Mesendoderm (in vitro differentiated cells): ENCODE measurements around the gene UBR1.
"Not testable (repeated sequence)": the region's sequence is repeated elsewhere in the genome, so short reads cannot be mapped to it uniquely, and the experiment has no call there.

Source experiments
- DNase-seq: peaks from one replicate; pipeline ENCODE4 v3.0.0; 2013
- H2AK5ac ChIP-seq: 2 replicates; pipeline ENCODE4 v1.6.1; 2013; ENCODE audit warnings: low read length, inconsistent platforms
- H2BK120ac ChIP-seq: 2 replicates; pipeline ENCODE4 v1.6.1; 2013; ENCODE audit warnings: low read depth, mild to moderate bottlenecking, low read length, moderate library complexity, mixed read lengths
- H2BK15ac ChIP-seq: replicated peaks from 2 replicates; pipeline ENCODE4 v1.6.1; 2013; ENCODE audit warnings: low read depth, mild to moderate bottlenecking, moderate library complexity
- H2BK5ac ChIP-seq: 2 replicates; pipeline ENCODE4 v1.6.1; 2013; ENCODE audit warnings: low read length, inconsistent platforms
- H3K18ac ChIP-seq: 2 replicates; pipeline ENCODE4 v1.6.1; 2013; ENCODE audit warnings: mild to moderate bottlenecking, low read length, mixed read lengths
- H3K23ac ChIP-seq: one replicate; pipeline ENCODE4 v1.6.1; 2013; ENCODE audit warnings: low read length
- H3K27ac ChIP-seq: 2 replicates; pipeline ENCODE4 v1.5.1; 2013; ENCODE audit warnings: low read depth, mild to moderate bottlenecking, inconsistent platforms, low read length, moderate library complexity
- H3K27me3 ChIP-seq: 2 replicates; pipeline ENCODE4 v1.6.1; 2013; ENCODE audit warnings: low read length, control low read depth, mild to moderate bottlenecking, inconsistent platforms; ENCODE audit not compliant: insufficient read depth, poor library complexity
- H3K36me3 ChIP-seq: 2 replicates; pipeline ENCODE4 v1.6.1; 2013; ENCODE audit warnings: low read length, inconsistent platforms; ENCODE audit not compliant: control insufficient read depth, insufficient read depth
- H3K4ac ChIP-seq: one replicate; pipeline ENCODE4 v1.6.1; 2013; ENCODE audit warnings: low read depth, mild to moderate bottlenecking, low read length, moderate library complexity
- H3K4me1 ChIP-seq: 2 replicates; pipeline ENCODE4 v1.6.1; 2013; ENCODE audit warnings: low read depth, low read length, inconsistent platforms; ENCODE audit not compliant: control insufficient read depth
- H3K4me2 ChIP-seq: 2 replicates; pipeline ENCODE4 v1.6.1; 2013; ENCODE audit warnings: low read length
- H3K4me3 ChIP-seq: 2 replicates; pipeline ENCODE4 v1.5.1; 2013; ENCODE audit warnings: mild to moderate bottlenecking, low read length
- H3K56ac ChIP-seq: one replicate; pipeline ENCODE4 v1.6.1; 2013; ENCODE audit warnings: low read length
- H3K79me1 ChIP-seq: 2 replicates; pipeline ENCODE4 v1.6.1; 2013; ENCODE audit warnings: low read length, inconsistent platforms
- H3K79me2 ChIP-seq: 2 replicates; pipeline ENCODE4 v1.6.1; 2013; ENCODE audit warnings: mild to moderate bottlenecking, low read length; ENCODE audit not compliant: control insufficient read depth, insufficient read depth
- H3K9ac ChIP-seq: 2 replicates; pipeline ENCODE4 v1.6.1; 2013; ENCODE audit warnings: low read length, inconsistent platforms
- H4K5ac ChIP-seq: one replicate; pipeline ENCODE4 v1.6.1; 2013; ENCODE audit warnings: low read length
- H4K8ac ChIP-seq: one replicate; pipeline ENCODE4 v1.6.1; 2013; ENCODE audit warnings: low read depth, mild to moderate bottlenecking, control low read depth, low read length, moderate library complexity
- WGBS: extraction: QIAGEN DNeasy Blood & Tissue Kit; methylation state at CpG from one replicate; pipeline ENCODE4 v1.1.7; 2013; ENCODE audit warnings: low lambda C conversion rate, missing lambda C conversion rate; ENCODE audit not compliant: insufficient coverage; ENCODE audit errors: extremely low coverage; 5-methylcytosine and 5-hydroxymethylcytosine counted together

Gene UBR1

DNA sequence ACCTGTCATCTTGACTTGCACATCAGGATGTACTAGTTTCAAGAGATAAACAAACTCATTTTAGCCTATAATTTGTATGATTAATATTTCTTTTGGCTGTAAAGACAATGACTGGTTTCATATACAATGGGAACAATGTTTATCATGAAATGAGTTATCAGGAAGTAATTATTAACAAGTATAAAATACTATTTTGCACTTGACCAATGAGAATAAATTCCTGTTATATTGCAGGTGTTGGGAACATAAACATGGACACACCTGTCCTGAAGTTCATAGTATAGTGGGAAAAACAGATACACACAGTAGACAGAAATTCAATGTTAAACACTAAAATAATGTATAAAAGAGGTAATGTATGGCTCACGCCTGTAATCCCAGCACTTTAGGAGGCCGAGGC lies 56.9 kb downstream of the UBR1 start:
- no peaks in the 10 kb centered on the region for H3K79me2 ChIP-seq
- no peak overlapping the region for H3K4ac ChIP-seq
- no peak overlapping the region for H3K4me3 ChIP-seq
- H3K18ac ChIP-seq = no peak overlapping the region
- no peak for DNase-seq
- no peak overlapping the region for H3K9ac ChIP-seq
- no peak overlapping the region for H3K4me2 ChIP-seq
- H2BK15ac ChIP-seq = no peak overlapping the region
- H2BK5ac ChIP-seq = no peak overlapping the region
- H3K36me3 ChIP-seq = peaks cover 2% of the 10 kb centered on the region
- no peak overlapping the region for H3K56ac ChIP-seq
- H3K27ac ChIP-seq = no peak overlapping the region
- no peak overlapping the region for H4K5ac ChIP-seq
- H3K23ac ChIP-seq = no peak overlapping the region
- H3K27me3 ChIP-seq = no peaks in the 10 kb centered on the region
- no CpG with 5 or more reads among the region's 2 CpGs for WGBS
- H4K8ac ChIP-seq = no peak overlapping the region
- H2AK5ac ChIP-seq = no peak overlapping the region
- no peak overlapping the region for H2BK120ac ChIP-seq
- H3K4me1 ChIP-seq = no peaks in the 10 kb centered on the region
- no peaks in the 10 kb centered on the region for H3K79me1 ChIP-seq

DNA sequence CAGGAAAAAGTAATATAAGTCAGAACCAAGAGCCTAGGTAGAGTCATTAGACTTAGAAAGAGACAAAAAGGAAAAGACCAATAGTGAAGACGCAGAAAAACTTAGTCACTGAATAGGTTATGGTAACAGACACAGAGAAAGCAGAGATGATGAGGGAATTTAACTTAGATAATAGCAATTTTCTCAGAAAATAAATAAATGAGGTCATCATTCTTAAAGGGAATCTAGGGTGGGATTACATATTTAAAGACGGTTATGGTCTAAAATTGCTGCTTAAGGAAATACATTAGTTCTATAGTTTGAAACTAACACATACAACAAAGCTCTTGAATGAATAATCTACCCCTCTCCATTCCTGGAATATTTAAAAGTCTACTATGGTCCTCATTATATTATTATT lies 59.4 kb downstream of the UBR1 start:
- no peak overlapping the region for H3K4ac ChIP-seq
- H3K18ac ChIP-seq = no peak overlapping the region
- no peaks in the 10 kb centered on the region for H3K27me3 ChIP-seq
- H3K9ac ChIP-seq = no peak overlapping the region
- H4K8ac ChIP-seq = no peak overlapping the region
- no peaks in the 10 kb centered on the region for H3K79me1 ChIP-seq
- H2AK5ac ChIP-seq = no peak overlapping the region
- no peak overlapping the region for H3K27ac ChIP-seq
- no peak overlapping the region for H2BK15ac ChIP-seq
- no peak overlapping the region for H2BK120ac ChIP-seq
- no peaks in the 10 kb centered on the region for H3K79me2 ChIP-seq
- no peak overlapping the region for H2BK5ac ChIP-seq
- no peak overlapping the region for H3K4me2 ChIP-seq
- H3K4me3 ChIP-seq = no peak overlapping the region
- WGBS = no CpG with 5 or more reads among the region's 2 CpGs
- DNase-seq = no peak
- no peak overlapping the region for H3K56ac ChIP-seq
- no peaks in the 10 kb centered on the region for H3K4me1 ChIP-seq
- peaks cover 2% of the 10 kb centered on the region for H3K36me3 ChIP-seq
- H3K23ac ChIP-seq = no peak overlapping the region
- no peak overlapping the region for H4K5ac ChIP-seq

DNA sequence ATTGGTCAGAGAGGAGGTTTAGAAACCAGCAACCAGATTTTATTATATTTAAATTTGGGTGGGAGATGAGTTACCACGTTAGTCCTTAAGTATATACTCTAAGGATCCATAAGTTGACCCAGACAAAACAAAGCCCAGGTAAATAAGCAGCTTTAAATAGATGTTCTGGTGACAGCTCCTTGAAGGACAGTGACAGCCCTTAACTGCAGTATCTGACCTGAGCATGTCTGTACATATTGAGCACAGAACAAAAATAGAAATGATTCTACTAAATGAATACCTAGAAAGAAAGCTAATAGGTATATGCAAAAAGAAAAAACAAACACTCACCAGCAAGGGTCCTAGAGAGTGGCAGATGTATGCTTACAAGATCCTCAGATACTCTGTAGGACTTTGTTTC lies 63.0 kb downstream of the UBR1 start:
- peaks cover 2% of the 10 kb centered on the region for H3K36me3 ChIP-seq
- WGBS = no CpG with 5 or more reads among the region's 1 CpG

DNA sequence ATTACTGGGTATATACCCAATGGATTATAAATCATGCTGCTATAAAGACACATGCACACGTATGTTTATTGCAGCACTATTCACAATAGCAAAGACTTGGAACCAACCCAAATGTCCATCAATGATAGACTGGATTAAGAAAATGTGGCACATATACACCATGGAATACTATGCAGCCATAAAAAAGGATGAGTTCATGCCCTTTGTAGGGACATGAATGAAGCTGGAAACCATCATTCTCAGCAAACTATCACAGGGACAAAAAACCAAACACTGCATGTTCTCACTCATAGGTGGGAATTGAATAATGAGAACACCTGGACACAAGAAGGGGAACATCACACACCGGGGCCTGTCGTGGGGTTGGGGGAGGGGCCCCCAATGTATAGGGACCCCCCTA lies 64.8 kb downstream of the UBR1 start:
- WGBS = no CpG with 5 or more reads among the region's 3 CpGs
- H3K79me2 ChIP-seq, H2AK5ac ChIP-seq, H3K9ac ChIP-seq, H3K18ac ChIP-seq, H2BK120ac ChIP-seq, H3K4me2 ChIP-seq, DNase-seq, H3K4me1 ChIP-seq, H3K4me3 ChIP-seq, H3K79me1 ChIP-seq, H4K8ac ChIP-seq, H2BK5ac ChIP-seq, H3K27me3 ChIP-seq, H3K56ac ChIP-seq, H2BK15ac ChIP-seq, H4K5ac ChIP-seq, H3K4ac ChIP-seq, H3K23ac ChIP-seq, H3K36me3 ChIP-seq, H3K27ac ChIP-seq: not testable (repeated sequence)

More for the DNA sequence above, 63.0 kb downstream of the UBR1 start:
- Histone ChIP-seq H2AK5ac (no peak overlapping the region), H4K8ac (no peak overlapping the region), H2BK15ac (no peak overlapping the region), H2BK5ac (no peak overlapping the region), H2BK120ac (no peak overlapping the region), H3K27ac (no peak overlapping the region), H3K4me2 (no peak overlapping the region), H3K9ac (no peak overlapping the region), H3K56ac (no peak overlapping the region), H3K4me3 (no peak overlapping the region), H3K4me1 (no peaks in the 10 kb centered on the region), H3K79me2 (no peaks in the 10 kb centered on the region), H3K23ac (no peak overlapping the region), H3K18ac (no peak overlapping the region), H3K27me3 (no peaks in the 10 kb centered on the region), H4K5ac (no peak overlapping the region), H3K79me1 (no peaks in the 10 kb centered on the region), H3K4ac (no peak overlapping the region)
- DNase-seq = no peak

DNA sequence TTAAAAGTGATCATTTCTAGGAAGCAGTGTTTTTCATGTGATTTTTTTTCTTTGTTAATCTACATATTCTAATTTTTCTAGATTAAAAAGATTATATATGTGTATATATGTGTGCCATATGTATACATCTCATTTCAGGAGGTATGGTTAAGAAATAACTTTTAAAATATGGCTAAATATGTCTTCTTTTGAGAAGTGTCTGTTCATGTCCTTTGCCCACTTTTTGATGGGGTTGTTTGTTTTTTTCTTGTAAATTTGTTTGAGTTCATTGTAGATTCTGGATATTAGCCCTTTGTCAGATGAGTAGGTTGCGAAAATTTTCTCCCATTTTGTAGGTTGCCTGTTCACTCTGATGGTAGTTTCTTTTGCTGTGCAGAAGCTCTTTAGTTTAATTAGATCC lies 70.6 kb downstream of the UBR1 start:
- H2AK5ac ChIP-seq, H2BK15ac ChIP-seq, H3K4ac ChIP-seq, H3K79me2 ChIP-seq, H3K56ac ChIP-seq, H3K18ac ChIP-seq, H3K27ac ChIP-seq, H3K4me2 ChIP-seq, H2BK5ac ChIP-seq, H3K79me1 ChIP-seq, H4K5ac ChIP-seq, H3K27me3 ChIP-seq, H3K36me3 ChIP-seq, H3K23ac ChIP-seq, H4K8ac ChIP-seq, H3K9ac ChIP-seq, H2BK120ac ChIP-seq, H3K4me3 ChIP-seq, DNase-seq, H3K4me1 ChIP-seq: not testable (repeated sequence)
- no CpG with 5 or more reads among the region's 1 CpG for WGBS

DNA sequence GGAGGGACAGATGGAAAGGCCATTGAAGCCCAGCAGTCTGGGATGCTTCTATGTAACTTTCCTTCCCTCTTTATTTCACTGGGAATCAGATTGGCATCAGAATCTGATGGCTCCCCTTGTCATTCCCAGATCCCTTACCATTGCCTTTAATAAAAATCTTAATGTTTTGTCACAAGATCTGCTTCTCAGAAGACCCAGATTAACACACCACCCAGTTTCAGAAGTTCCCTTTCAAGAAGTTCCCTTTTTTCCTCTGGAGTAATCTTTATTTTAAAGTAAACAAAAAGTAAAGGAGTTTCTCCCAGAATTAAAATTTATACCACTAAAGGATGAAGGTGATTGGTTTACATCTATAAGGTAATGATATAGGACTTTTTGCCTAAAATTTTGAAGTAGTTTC lies 76.4 kb downstream of the UBR1 start:
- no peak overlapping the region for H2BK120ac ChIP-seq
- no peak overlapping the region for H3K4ac ChIP-seq
- DNase-seq = no peak
- no peak overlapping the region for H4K8ac ChIP-seq
- no peak overlapping the region for H2BK5ac ChIP-seq
- H3K4me3 ChIP-seq = no peak overlapping the region
- H3K27me3 ChIP-seq = no peaks in the 10 kb centered on the region
- H3K79me2 ChIP-seq = no peaks in the 10 kb centered on the region
- no peak overlapping the region for H3K9ac ChIP-seq
- H2AK5ac ChIP-seq = no peak overlapping the region
- H3K4me2 ChIP-seq = no peak overlapping the region
- H3K79me1 ChIP-seq = no peaks in the 10 kb centered on the region
- H2BK15ac ChIP-seq = no peak overlapping the region
- H3K36me3 ChIP-seq = peaks cover 2% of the 10 kb centered on the region
- no peak overlapping the region for H3K23ac ChIP-seq
- H3K4me1 ChIP-seq = no peaks in the 10 kb centered on the region
- H3K18ac ChIP-seq = no peak overlapping the region
- H3K27ac ChIP-seq = no peak overlapping the region
- no peak overlapping the region for H3K56ac ChIP-seq
- no peak overlapping the region for H4K5ac ChIP-seq
